GM12864 (cell line): Measurements from ENCODE around the gene SGCA.

Experiments
- DNase-seq: peaks from one replicate; pipeline ENCODE4 v3.0.0-alpha.2; 2011; ENCODE audit warnings: low read depth
- H3K4me3 ChIP-seq: 2 replicates; pipeline ENCODE4 v1.5.1; 2011; ENCODE audit warnings: mild to moderate bottlenecking, low read depth, low read length, control low read depth
- CTCF ChIP-seq: IDR thresholded peaks from 2 replicates; pipeline ENCODE4 v1.5.1; 2011; ENCODE audit warnings: low read depth, mild to moderate bottlenecking, moderate library complexity, low read length, control low read depth, inconsistent platforms; ENCODE audit errors: missing control alignments

SGCA gene

GRCh38 chr17:50189550-50190292 lies 23.9 kb downstream of the SGCA start:
- TF ChIP-seq CTCF: no peak
- DNase-seq: no peak
- H3K4me3 ChIP-seq: no peak overlapping the region

GRCh38 chr17:50190293-50190602 lies 24.4 kb downstream of the SGCA start:
- no peak for DNase-seq
- no peak overlapping the region for H3K4me3 ChIP-seq
- TF ChIP-seq CTCF: no peak

GRCh38 chr17:50190603-50191358 lies 25.0 kb downstream of the SGCA start:
- DNase-seq: no peak

GRCh38 chr17:50191359-50192143 lies 25.7 kb downstream of the SGCA start:
- DNase-seq: no peak
- H3K4me3 ChIP-seq: no peak overlapping the region
- no peak for TF ChIP-seq CTCF

More at GRCh38 chr17:50190603-50191358, 25.0 kb downstream of the SGCA start:
- no peak for TF ChIP-seq CTCF
- no peak overlapping the region for H3K4me3 ChIP-seq

- no peak for DNase-seq
- no peak for TF ChIP-seq CTCF
- H3K4me3 ChIP-seq: peak overlapping the region; percentile 35; the same call in 1 of the 2 replicates
Observed at GRCh38 chr17:50192144-50192617, 26.4 kb downstream of the SGCA start.

GRCh38 chr17:50192618-50193291 lies 26.9 kb downstream of the SGCA start:
- DNase-seq: no peak
- TF ChIP-seq CTCF: no peak
- H3K4me3 ChIP-seq: peak overlapping the region; percentile 35; the same call in 1 of the 2 replicates
